ENCODE data around the gene DUOX2.
"Not testable (repeated sequence)": the region's sequence is repeated elsewhere in the genome, so short reads cannot be mapped to it uniquely, and the experiment has no call there.

The DUOX2 gene

GRCh38 chr15:45107941-45108630 is 5.9 kb downstream of the DUOX2 start:
- FAIRE-seq (no peak), DNase-seq (ENCODE audit: insufficient read length, low spot score) (no peak)
- TF ChIP-seq CTCF (IDR thresholded peaks at IDR 0.05; ENCODE audit: insufficient read depth, missing control alignments), result no peak

GRCh38 chr15:45106002-45106790 is 7.8 kb downstream of the DUOX2 start:
- FAIRE-seq (no peak), DNase-seq (ENCODE audit: insufficient read length, low spot score) (no peak)
- no peak for TF ChIP-seq CTCF (IDR thresholded peaks at IDR 0.05; ENCODE audit: insufficient read depth, missing control alignments)

- no peak for TF ChIP-seq CTCF (IDR thresholded peaks at IDR 0.05; ENCODE audit: insufficient read depth, missing control alignments)
- FAIRE-seq (no peak), DNase-seq (ENCODE audit: insufficient read length, low spot score) (no peak)
Observed at GRCh38 chr15:45105586-45105985, 8.4 kb downstream of the DUOX2 start.

GRCh38 chr15:45104170-45104569 is 9.8 kb downstream of the DUOX2 start:
- FAIRE-seq; DNase-seq (ENCODE audit: insufficient read length, low spot score): not testable (repeated sequence)

- DNase-seq (ENCODE audit: insufficient read length, low spot score), result no peak
- no peak for FAIRE-seq
- no peak for TF ChIP-seq CTCF (IDR thresholded peaks at IDR 0.05; ENCODE audit: insufficient read depth, missing control alignments)
Observed at GRCh38 chr15:45102226-45102625, 11.7 kb downstream of the DUOX2 start.

GRCh38 chr15:45101749-45102148 is 12.2 kb downstream of the DUOX2 start:
- no peak for FAIRE-seq
- no peak for DNase-seq (ENCODE audit: insufficient read length, low spot score)
- TF ChIP-seq CTCF (IDR thresholded peaks at IDR 0.05; ENCODE audit: insufficient read depth, missing control alignments), result no peak

GRCh38 chr15:45100884-45101625 is 12.9 kb downstream of the DUOX2 start:
- TF ChIP-seq CTCF (IDR thresholded peaks at IDR 0.05; ENCODE audit: insufficient read depth, missing control alignments), result no peak
- DNase-seq (ENCODE audit: insufficient read length, low spot score) (no peak), FAIRE-seq (no peak)
